IgD-negative memory B cell (primary cell): ENCODE data around the gene TUBB2B. TPM values are rescaled to one million over a fixed set of nuclear protein-coding genes. Genes with fewer than 3 reads are reported as not detected.

Experiments
- H3K27ac Mint-ChIP-seq, 3 donors: one replicate each; pipeline ENCODE4 v1.8.0; 2020 to 2022; ENCODE audit warnings: mild to moderate bottlenecking in 3 of 3, mixed read lengths in 3 of 3, moderate library complexity in 1 of 3
- H3K27me3 Mint-ChIP-seq: one replicate; pipeline ENCODE4 v1.8.0; 2021; ENCODE audit warnings: mixed read lengths
- H3K36me3 Mint-ChIP-seq: one replicate; pipeline ENCODE4 v1.8.0; 2020; ENCODE audit warnings: mild to moderate bottlenecking, mixed read lengths
- H3K4me1 Mint-ChIP-seq, 3 donors: one replicate each; pipeline ENCODE4 v1.8.0; 2020 to 2022; ENCODE audit warnings: mixed read lengths in 3 of 3, mild to moderate bottlenecking in 1 of 3
- H3K4me3 Mint-ChIP-seq, 4 donors: one replicate each; pipeline ENCODE4 v1.8.0; 2020 to 2022; ENCODE audit warnings: mild to moderate bottlenecking in 4 of 4, mixed read lengths in 4 of 4, moderate library complexity in 3 of 4
- H3K9me3 Mint-ChIP-seq, 3 donors: one replicate each; pipeline ENCODE4 v1.8.0; 2020 to 2021; ENCODE audit warnings: mixed read lengths in 3 of 3, mild to moderate bottlenecking in 1 of 3
- polyA plus RNA-seq: library from polyadenylated mRNA; unstranded; fragments of 300-500 nt; fragmentation: Illumina TruSeq; gene quantifications from one replicate; pipeline ENCODE4 v1.2.3, GENCODE V29; 2021

The TUBB2B gene
- polyA plus RNA-seq, 1 donor from 2014 or later = 0.55 TPM

- H3K27ac Mint-ChIP-seq = no peak overlapping the region
- H3K36me3 Mint-ChIP-seq = peaks cover 5% of the 10 kb centered on the region
- H3K9me3 Mint-ChIP-seq = peaks cover 0 to 3% (median 0%) of the 10 kb centered on the region in 3 donors
- peaks cover 25% of the 10 kb centered on the region for H3K27me3 Mint-ChIP-seq
- H3K4me3 Mint-ChIP-seq = no peak overlapping the region
- H3K4me1 Mint-ChIP-seq = no peaks in the 10 kb centered on the region
Observed at GRCh38 chr6:3218266-3218665, 9.2 kb downstream of the TUBB2B start.

GRCh38 chr6:3217286-3217685 lies 10.2 kb downstream of the TUBB2B start:
- no peak overlapping the region for H3K27ac Mint-ChIP-seq

GRCh38 chr6:3214898-3215297 lies 12.6 kb downstream of the TUBB2B start:
- H3K9me3 Mint-ChIP-seq = no peaks in the 10 kb centered on the region
- no peaks in the 10 kb centered on the region for H3K4me1 Mint-ChIP-seq
- no peak overlapping the region for H3K4me3 Mint-ChIP-seq
- no peak overlapping the region for H3K27ac Mint-ChIP-seq
- peaks cover 22% of the 10 kb centered on the region for H3K27me3 Mint-ChIP-seq
- peaks cover 5% of the 10 kb centered on the region for H3K36me3 Mint-ChIP-seq

More at GRCh38 chr6:3217286-3217685, 10.2 kb downstream of the TUBB2B start:
- Mint-ChIP-seq H3K4me1 (no peaks in the 10 kb centered on the region), H3K27me3 (peaks cover 25% of the 10 kb centered on the region), H3K4me3 (no peak overlapping the region), H3K36me3 (peaks cover 5% of the 10 kb centered on the region), H3K9me3 (peaks cover 0 to 2% (median 0%) of the 10 kb centered on the region in 3 donors)

- Mint-ChIP-seq H3K27ac (no peak overlapping the region), H3K9me3 (no peaks in the 10 kb centered on the region), H3K36me3 (peaks cover 2% of the 10 kb centered on the region), H3K4me1 (peaks cover 6 to 11% (median 7%) of the 10 kb centered on the region in 3 donors), H3K27me3 (peaks cover 18% of the 10 kb centered on the region), H3K4me3 (no peak overlapping the region)
Observed at GRCh38 chr6:3213334-3213695, 14.1 kb downstream of the TUBB2B start.

- peaks cover 19% of the 10 kb centered on the region for H3K27me3 Mint-ChIP-seq
- H3K4me3 Mint-ChIP-seq = no peak overlapping the region
- H3K4me1 Mint-ChIP-seq = peaks cover 6 to 11% (median 7%) of the 10 kb centered on the region in 3 donors
- H3K27ac Mint-ChIP-seq = peak overlapping the region in 1 of 3 donors; percentile 73
- H3K36me3 Mint-ChIP-seq = peaks cover 2% of the 10 kb centered on the region
- H3K9me3 Mint-ChIP-seq = no peaks in the 10 kb centered on the region
Observed at GRCh38 chr6:3212261-3212660, 15.2 kb downstream of the TUBB2B start.

GRCh38 chr6:3211681-3212080 lies 15.8 kb downstream of the TUBB2B start:
- peaks cover 2% of the 10 kb centered on the region for H3K36me3 Mint-ChIP-seq
- peaks cover 6 to 11% (median 7%) of the 10 kb centered on the region in 3 donors for H3K4me1 Mint-ChIP-seq
- no peaks in the 10 kb centered on the region for H3K9me3 Mint-ChIP-seq
- peaks cover 18% of the 10 kb centered on the region for H3K27me3 Mint-ChIP-seq
- H3K4me3 Mint-ChIP-seq = no peak overlapping the region
- no peak overlapping the region for H3K27ac Mint-ChIP-seq

GRCh38 chr6:3210024-3210610 lies 17.3 kb downstream of the TUBB2B start:
- H3K36me3 Mint-ChIP-seq = no peaks in the 10 kb centered on the region
- peaks cover 16% of the 10 kb centered on the region for H3K27me3 Mint-ChIP-seq
- H3K27ac Mint-ChIP-seq = no peak overlapping the region
- H3K9me3 Mint-ChIP-seq = no peaks in the 10 kb centered on the region
- no peak overlapping the region for H3K4me3 Mint-ChIP-seq
- peaks cover 6 to 16% (median 7%) of the 10 kb centered on the region in 3 donors for H3K4me1 Mint-ChIP-seq

GRCh38 chr6:3209114-3210023 lies 18.1 kb downstream of the TUBB2B start:
- H3K4me3 Mint-ChIP-seq = peak overlapping the region in 3 of 4 donors; percentile 14 to 58 (median 15)
- no peaks in the 10 kb centered on the region for H3K36me3 Mint-ChIP-seq
- H3K27ac Mint-ChIP-seq = no peak overlapping the region
- H3K4me1 Mint-ChIP-seq = peaks cover 12 to 21% (median 13%) of the 10 kb centered on the region in 3 donors
- H3K9me3 Mint-ChIP-seq = peaks cover 4 to 6% (median 5%) of the 10 kb centered on the region in 3 donors
- H3K27me3 Mint-ChIP-seq = peaks cover 16% of the 10 kb centered on the region

- no peak overlapping the region for H3K27ac Mint-ChIP-seq
- H3K27me3 Mint-ChIP-seq = peaks cover 16% of the 10 kb centered on the region
- H3K4me3 Mint-ChIP-seq = peak overlapping the region in 1 of 4 donors; percentile 15
- H3K4me1 Mint-ChIP-seq = peaks cover 15 to 25% (median 16%) of the 10 kb centered on the region in 3 donors
- H3K9me3 Mint-ChIP-seq = peaks cover 4 to 9% (median 8%) of the 10 kb centered on the region in 3 donors
- no peaks in the 10 kb centered on the region for H3K36me3 Mint-ChIP-seq
Observed at GRCh38 chr6:3208775-3209113, 18.7 kb downstream of the TUBB2B start.

GRCh38 chr6:3208098-3208774 lies 19.2 kb downstream of the TUBB2B start:
- Mint-ChIP-seq H3K4me3 (peak overlapping the region in 1 of 4 donors; percentile 7), H3K9me3 (peaks cover 4 to 13% (median 10%) of the 10 kb centered on the region in 3 donors), H3K4me1 (peaks cover 18 to 30% (median 20%) of the 10 kb centered on the region in 3 donors), H3K27me3 (peaks cover 16% of the 10 kb centered on the region), H3K36me3 (no peaks in the 10 kb centered on the region), H3K27ac (no peak overlapping the region)

- peaks cover 18% of the 10 kb centered on the region for H3K27me3 Mint-ChIP-seq
- peaks cover 4 to 13% (median 10%) of the 10 kb centered on the region in 3 donors for H3K9me3 Mint-ChIP-seq
- H3K4me1 Mint-ChIP-seq = peaks cover 23 to 33% (median 26%) of the 10 kb centered on the region in 3 donors
- peak overlapping the region in 1 of 4 donors; percentile 35 for H3K4me3 Mint-ChIP-seq
- H3K36me3 Mint-ChIP-seq = no peaks in the 10 kb centered on the region
- H3K27ac Mint-ChIP-seq = no peak overlapping the region
Observed at GRCh38 chr6:3206339-3207015, 21.0 kb downstream of the TUBB2B start.

- Mint-ChIP-seq H3K4me3 (no peak overlapping the region), H3K4me1 (peaks cover 23 to 33% (median 26%) of the 10 kb centered on the region in 3 donors), H3K36me3 (no peaks in the 10 kb centered on the region), H3K9me3 (peaks cover 4 to 13% (median 10%) of the 10 kb centered on the region in 3 donors), H3K27me3 (peaks cover 18% of the 10 kb centered on the region), H3K27ac (no peak overlapping the region)
Observed at GRCh38 chr6:3205913-3206312, 21.5 kb downstream of the TUBB2B start.

- no peak overlapping the region for H3K27ac Mint-ChIP-seq
- peaks cover 23 to 33% (median 26%) of the 10 kb centered on the region in 3 donors for H3K4me1 Mint-ChIP-seq
- peaks cover 18% of the 10 kb centered on the region for H3K27me3 Mint-ChIP-seq
- peaks cover 6 to 13% (median 10%) of the 10 kb centered on the region in 3 donors for H3K9me3 Mint-ChIP-seq
- no peak overlapping the region for H3K4me3 Mint-ChIP-seq
- H3K36me3 Mint-ChIP-seq = no peaks in the 10 kb centered on the region
Observed at GRCh38 chr6:3204921-3205320, 22.5 kb downstream of the TUBB2B start.

GRCh38 chr6:3202999-3203696 lies 24.3 kb downstream of the TUBB2B start:
- Mint-ChIP-seq H3K27ac (no peak overlapping the region), H3K9me3 (peaks cover 6 to 17% (median 13%) of the 10 kb centered on the region in 3 donors), H3K36me3 (no peaks in the 10 kb centered on the region), H3K27me3 (peaks cover 9% of the 10 kb centered on the region), H3K4me3 (peak overlapping the region in 2 of 4 donors; percentile 25 to 79), H3K4me1 (peaks cover 16 to 21% (median 19%) of the 10 kb centered on the region in 3 donors)
